ENCODE measurements around the gene MRAS.
"Not testable (repeated sequence)": the region's sequence is repeated elsewhere in the genome, so short reads cannot be mapped to it uniquely, and the experiment has no call there.

MRAS gene

DNA sequence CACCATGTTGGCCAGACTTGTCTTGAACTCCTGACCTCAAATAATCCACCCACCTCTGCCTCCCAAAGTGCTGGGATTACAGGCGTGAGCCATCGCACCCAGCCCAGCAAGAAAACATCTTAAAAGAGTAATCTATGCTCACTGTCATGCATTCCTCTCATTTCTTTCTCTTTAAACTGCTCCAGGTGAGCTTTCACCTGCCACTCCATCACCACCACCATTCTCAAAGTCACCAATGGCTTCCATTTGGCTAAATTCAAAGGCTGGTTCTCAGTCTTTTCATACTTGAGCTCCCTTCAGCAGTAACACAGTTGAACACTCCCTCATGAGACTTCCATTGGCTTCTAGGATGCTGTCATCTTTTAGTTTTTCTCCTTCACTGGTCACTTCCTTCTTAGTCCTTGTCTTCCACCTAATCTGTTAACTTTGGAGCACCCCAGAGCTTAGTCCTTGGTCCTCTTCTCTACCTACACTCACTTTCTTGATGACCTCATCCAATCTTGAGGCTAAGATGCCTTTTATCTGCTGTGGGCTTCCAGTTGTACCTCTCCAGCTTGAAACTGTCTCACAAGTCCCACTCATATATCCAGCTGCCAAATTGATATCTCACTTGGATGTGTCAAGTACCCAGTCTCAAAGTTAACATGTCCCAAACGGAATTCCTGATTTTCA is 59.0 kb downstream of the MRAS start:
- H4K20me1 ChIP-seq (ENCODE audit: insufficient read depth), result no peaks in the 10 kb centered on the region
- no peaks in the 10 kb centered on the region for H3K79me2 ChIP-seq (ENCODE audit: insufficient read depth, low read depth)
- H2AFZ ChIP-seq (ENCODE audit: low read depth), result no peak overlapping the region
- H3K4me2 ChIP-seq, result no peak overlapping the region
- no peak overlapping the region for H3K27ac ChIP-seq
- no peak overlapping the region for H3K9ac ChIP-seq
- TF ChIP-seq, protein P1, sequence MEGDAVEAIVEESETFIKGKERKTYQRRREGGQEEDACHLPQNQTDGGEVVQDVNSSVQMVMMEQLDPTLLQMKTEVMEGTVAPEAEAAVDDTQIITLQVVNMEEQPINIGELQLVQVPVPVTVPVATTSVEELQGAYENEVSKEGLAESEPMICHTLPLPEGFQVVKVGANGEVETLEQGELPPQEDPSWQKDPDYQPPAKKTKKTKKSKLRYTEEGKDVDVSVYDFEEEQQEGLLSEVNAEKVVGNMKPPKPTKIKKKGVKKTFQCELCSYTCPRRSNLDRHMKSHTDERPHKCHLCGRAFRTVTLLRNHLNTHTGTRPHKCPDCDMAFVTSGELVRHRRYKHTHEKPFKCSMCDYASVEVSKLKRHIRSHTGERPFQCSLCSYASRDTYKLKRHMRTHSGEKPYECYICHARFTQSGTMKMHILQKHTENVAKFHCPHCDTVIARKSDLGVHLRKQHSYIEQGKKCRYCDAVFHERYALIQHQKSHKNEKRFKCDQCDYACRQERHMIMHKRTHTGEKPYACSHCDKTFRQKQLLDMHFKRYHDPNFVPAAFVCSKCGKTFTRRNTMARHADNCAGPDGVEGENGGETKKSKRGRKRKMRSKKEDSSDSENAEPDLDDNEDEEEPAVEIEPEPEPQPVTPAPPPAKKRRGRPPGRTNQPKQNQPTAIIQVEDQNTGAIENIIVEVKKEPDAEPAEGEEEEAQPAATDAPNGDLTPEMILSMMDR (conservative IDR thresholded peaks at IDR 0.05; ENCODE audit: low read depth, low read length), result no peak
- H3K4me3 ChIP-seq (IDR thresholded peaks at IDR 0.05; ENCODE audit: insufficient read depth, low read depth, low read length), result no peak overlapping the region
- no peaks in the 10 kb centered on the region for H3K27me3 ChIP-seq (ENCODE audit: insufficient read depth, low read depth)
- H3K4me1 ChIP-seq (ENCODE audit: low read depth, poor library complexity, severe bottlenecking), result no peaks in the 10 kb centered on the region
- H3K36me3 ChIP-seq (ENCODE audit: insufficient read depth), result no peaks in the 10 kb centered on the region

DNA sequence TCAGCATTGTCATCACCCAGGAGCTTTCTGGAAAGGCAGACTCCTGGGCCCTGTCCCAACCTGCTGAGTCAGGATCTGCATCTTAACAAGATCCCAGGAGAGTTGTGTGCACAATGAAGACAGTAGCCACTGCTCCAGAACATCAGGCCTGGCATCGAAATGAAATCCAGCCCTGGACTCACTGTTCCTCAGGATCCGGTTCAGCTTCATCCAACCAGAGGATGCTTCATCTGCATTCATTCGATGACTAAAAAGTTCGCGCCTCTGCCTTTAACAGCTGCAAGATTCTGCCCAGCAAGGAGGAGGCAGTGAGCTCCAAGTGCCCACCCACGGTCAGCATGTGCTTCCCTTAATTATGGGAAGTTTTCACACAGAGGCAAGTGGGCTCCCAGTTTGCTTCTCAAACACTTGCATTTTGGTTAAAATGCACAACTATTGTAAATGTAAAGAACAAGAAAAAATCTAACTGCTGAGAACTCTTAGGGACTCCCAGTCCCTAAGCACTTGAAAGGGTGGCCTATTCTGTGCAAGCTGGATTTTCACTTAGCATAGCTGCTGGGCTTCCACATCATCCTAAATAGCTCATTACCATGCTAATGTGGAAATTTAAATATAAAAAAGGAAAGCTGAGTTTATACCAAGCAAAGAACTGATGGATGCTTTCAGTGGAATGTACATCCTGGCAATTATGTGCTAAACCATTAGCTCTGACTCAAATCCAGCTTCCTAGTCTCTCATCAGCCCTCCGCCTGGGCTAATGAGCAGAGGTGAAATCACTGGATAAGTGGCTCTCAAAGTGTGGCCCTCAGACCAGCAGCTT is 60.6 kb downstream of the MRAS start:
- no peaks in the 10 kb centered on the region for H4K20me1 ChIP-seq (ENCODE audit: insufficient read depth)
- H3K79me2 ChIP-seq (ENCODE audit: insufficient read depth, low read depth), result no peaks in the 10 kb centered on the region
- no peaks in the 10 kb centered on the region for H3K36me3 ChIP-seq (ENCODE audit: insufficient read depth)
- H3K27ac ChIP-seq, result no peak overlapping the region
- H3K9ac ChIP-seq, result no peak overlapping the region
- H3K27me3 ChIP-seq (ENCODE audit: insufficient read depth, low read depth), result no peaks in the 10 kb centered on the region
- H3K4me3 ChIP-seq (IDR thresholded peaks at IDR 0.05; ENCODE audit: insufficient read depth, low read depth, low read length), result no peak overlapping the region
- H3K4me2 ChIP-seq, result no peak overlapping the region
- H3K4me1 ChIP-seq (ENCODE audit: low read depth, poor library complexity, severe bottlenecking), result no peaks in the 10 kb centered on the region
- no peak overlapping the region for H2AFZ ChIP-seq (ENCODE audit: low read depth)
- TF ChIP-seq, protein P1 (conservative IDR thresholded peaks at IDR 0.05; ENCODE audit: low read depth, low read length), result no peak

DNA sequence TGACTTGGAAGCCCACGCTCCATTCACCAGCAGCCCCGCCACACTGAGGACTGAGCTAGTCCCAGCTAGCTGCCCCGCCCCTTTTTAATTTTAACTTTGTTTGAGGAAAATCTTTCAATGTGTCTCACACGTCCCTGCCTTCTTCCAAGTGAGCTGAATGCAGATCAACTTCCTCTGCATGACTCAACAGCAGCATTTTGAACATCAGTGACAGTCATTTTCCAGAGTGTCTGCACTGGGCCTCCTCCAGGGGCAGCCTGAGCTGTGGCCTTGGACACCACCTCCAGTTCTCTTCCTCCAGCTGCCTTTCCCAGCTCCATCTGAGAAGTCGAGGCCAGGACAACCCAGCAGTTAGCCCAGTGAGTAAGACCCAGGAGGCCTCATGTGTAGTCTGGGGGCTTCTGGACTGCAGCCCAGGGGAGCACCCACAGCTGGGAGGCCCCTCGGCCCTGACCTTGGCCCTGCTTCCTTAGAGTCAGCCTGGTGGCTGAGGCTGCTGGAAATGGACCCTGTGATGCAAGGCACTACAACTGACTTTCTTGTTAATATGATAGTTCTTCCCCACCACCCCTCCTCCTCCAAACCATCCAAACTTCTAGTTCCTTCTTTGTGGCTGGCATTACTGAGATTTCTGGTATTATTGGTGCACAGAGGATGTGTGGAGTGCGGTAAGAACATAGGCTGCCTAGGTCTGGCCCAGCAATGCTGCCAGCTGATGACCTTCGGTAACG is 64.6 kb downstream of the MRAS start:
- Histone ChIP-seq H3K4me3 (IDR thresholded peaks at IDR 0.05; ENCODE audit: insufficient read depth, low read depth, low read length) (no peak overlapping the region), H2AFZ (ENCODE audit: low read depth) (no peak overlapping the region), H3K36me3 (ENCODE audit: insufficient read depth) (no peaks in the 10 kb centered on the region), H3K9ac (no peak overlapping the region), H3K79me2 (ENCODE audit: insufficient read depth, low read depth) (no peaks in the 10 kb centered on the region), H3K4me2 (no peak overlapping the region), H4K20me1 (ENCODE audit: insufficient read depth) (no peaks in the 10 kb centered on the region), H3K27ac (no peak overlapping the region), H3K4me1 (ENCODE audit: low read depth, poor library complexity, severe bottlenecking) (peaks cover 26% of the 10 kb centered on the region), H3K27me3 (ENCODE audit: insufficient read depth, low read depth) (no peaks in the 10 kb centered on the region)
- TF ChIP-seq, protein P1 (conservative IDR thresholded peaks at IDR 0.05; ENCODE audit: low read depth, low read length), result no peak

DNA sequence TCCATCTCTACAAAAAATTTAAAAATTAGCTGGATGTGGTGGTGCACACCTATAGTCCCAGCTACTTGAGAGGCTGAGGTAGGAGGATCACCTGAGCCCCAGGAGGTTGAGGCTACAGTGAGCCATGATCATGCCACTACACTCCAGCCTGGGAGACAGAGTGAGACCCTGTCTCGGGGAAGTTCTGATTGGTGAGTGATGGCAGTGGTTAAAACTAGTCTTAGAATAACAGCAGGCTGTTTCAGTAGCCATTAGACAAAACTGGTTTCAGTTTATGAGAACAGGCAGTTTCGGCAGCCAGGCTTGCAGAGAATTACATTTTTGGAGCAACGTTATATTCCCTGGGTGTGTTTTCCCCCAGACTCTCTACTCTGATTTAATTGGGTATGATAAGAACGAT is 67.9 kb downstream of the MRAS start:
- Histone ChIP-seq H3K27ac (peak overlapping the region; percentile 5; the same call in 1 of the 2 replicates), H3K4me2 (peak overlapping the region; percentile 59), H2AFZ (ENCODE audit: low read depth) (peak overlapping the region; percentile 38), H3K4me1 (ENCODE audit: low read depth, poor library complexity, severe bottlenecking) (peaks cover 26% of the 10 kb centered on the region), H3K9ac (peak overlapping the region; percentile 17; the same call in 1 of the 2 replicates)
- H4K20me1 ChIP-seq (ENCODE audit: insufficient read depth); H3K27me3 ChIP-seq (ENCODE audit: insufficient read depth, low read depth); H3K4me3 ChIP-seq (IDR thresholded peaks at IDR 0.05; ENCODE audit: insufficient read depth, low read depth, low read length); H3K36me3 ChIP-seq (ENCODE audit: insufficient read depth); H3K79me2 ChIP-seq (ENCODE audit: insufficient read depth, low read depth): not testable (repeated sequence)

All from KMS-11 (cell line).